Measurements from ENCODE around the gene TXNRD1.
"Not testable (repeated sequence)": the region's sequence is repeated elsewhere in the genome, so short reads cannot be mapped to it uniquely, and the experiment has no call there.

TXNRD1 gene

GRCh38 chr12:104387190-104387589 is 171.6 kb downstream of the TXNRD1 start:
- TF ChIP-seq, protein P1, sequence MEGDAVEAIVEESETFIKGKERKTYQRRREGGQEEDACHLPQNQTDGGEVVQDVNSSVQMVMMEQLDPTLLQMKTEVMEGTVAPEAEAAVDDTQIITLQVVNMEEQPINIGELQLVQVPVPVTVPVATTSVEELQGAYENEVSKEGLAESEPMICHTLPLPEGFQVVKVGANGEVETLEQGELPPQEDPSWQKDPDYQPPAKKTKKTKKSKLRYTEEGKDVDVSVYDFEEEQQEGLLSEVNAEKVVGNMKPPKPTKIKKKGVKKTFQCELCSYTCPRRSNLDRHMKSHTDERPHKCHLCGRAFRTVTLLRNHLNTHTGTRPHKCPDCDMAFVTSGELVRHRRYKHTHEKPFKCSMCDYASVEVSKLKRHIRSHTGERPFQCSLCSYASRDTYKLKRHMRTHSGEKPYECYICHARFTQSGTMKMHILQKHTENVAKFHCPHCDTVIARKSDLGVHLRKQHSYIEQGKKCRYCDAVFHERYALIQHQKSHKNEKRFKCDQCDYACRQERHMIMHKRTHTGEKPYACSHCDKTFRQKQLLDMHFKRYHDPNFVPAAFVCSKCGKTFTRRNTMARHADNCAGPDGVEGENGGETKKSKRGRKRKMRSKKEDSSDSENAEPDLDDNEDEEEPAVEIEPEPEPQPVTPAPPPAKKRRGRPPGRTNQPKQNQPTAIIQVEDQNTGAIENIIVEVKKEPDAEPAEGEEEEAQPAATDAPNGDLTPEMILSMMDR (IDR thresholded peaks at IDR 0.05): no peak
- Histone ChIP-seq H3K27me3 (ENCODE audit: control insufficient read depth, insufficient read depth, low read length) (no peaks in the 10 kb centered on the region), H3K9me3 (ENCODE audit: control insufficient read depth, low read length) (no peaks in the 10 kb centered on the region), H3K36me3 (ENCODE audit: control insufficient read depth, insufficient read depth, low read length) (no peaks in the 10 kb centered on the region), H3K4me1 (no peaks in the 10 kb centered on the region), H3K4me2 (ENCODE audit: low read length) (no peak overlapping the region), H3K27ac (no peak overlapping the region), H3K9ac (no peak overlapping the region), H3K79me2 (no peaks in the 10 kb centered on the region), H2AFZ (no peak overlapping the region), H3K4me3 (ENCODE audit: low read depth, low read length) (no peak overlapping the region)

GRCh38 chr12:104394086-104394485 is 178.5 kb downstream of the TXNRD1 start:
- H3K4me1 ChIP-seq; H3K79me2 ChIP-seq; H3K27ac ChIP-seq; H3K9me3 ChIP-seq (ENCODE audit: control insufficient read depth, low read length); H3K27me3 ChIP-seq (ENCODE audit: control insufficient read depth, insufficient read depth, low read length); H2AFZ ChIP-seq; H3K36me3 ChIP-seq (ENCODE audit: control insufficient read depth, insufficient read depth, low read length); H3K4me3 ChIP-seq (ENCODE audit: low read depth, low read length); H3K4me2 ChIP-seq (ENCODE audit: low read length); H3K9ac ChIP-seq: not testable (repeated sequence)

Data from parathyroid adenoma (tissue), 2 donors.